ENCODE measurements around the gene ATG9B.

GRCh38 chr7:151023232-151023631 lies 1.1 kb downstream of the ATG9B start:
- TF ChIP-seq CTCF (IDR thresholded peaks at IDR 0.05) = no peak
- TF ChIP-seq POLR2A (IDR thresholded peaks at IDR 0.05) = no peak

All from body of pancreas (tissue), 4 donors.